HepG2 (cell line): Measurements from ENCODE around the gene EXOC3. TPM values are rescaled to one million over a fixed set of nuclear protein-coding genes. Genes with fewer than 3 reads are reported as not detected.
A peak's percentile ranks its signal among the peaks of the same experiment; 100 is the strongest.

Source experiments
- ELF1 ChIP-seq: sonication (generic); formaldehyde crosslinking; IDR thresholded peaks from 2 replicates; pipeline ENCODE4 v1.4.0; 2020; ENCODE audit warnings: missing genetic modification reagents
- HES4 ChIP-seq: sonication (generic); formaldehyde crosslinking; IDR thresholded peaks from 2 replicates; pipeline ENCODE4 v1.9.0; 2021; ENCODE audit warnings: mild to moderate bottlenecking, missing genetic modification reagents, borderline replicate concordance
- HNRNPLL ChIP-seq: fragments of 200-400 bp; formaldehyde crosslinking; IDR thresholded peaks from 2 replicates; pipeline ENCODE4 v1.6.1; 2017; ENCODE audit warnings: mild to moderate bottlenecking, low read depth, low read length; ENCODE audit not compliant: poor library complexity, severe bottlenecking
- HOXD1 ChIP-seq: sonication (generic); formaldehyde crosslinking; IDR thresholded peaks from 2 replicates; pipeline ENCODE4 v1.5.0; 2020; ENCODE audit warnings: missing genetic modification reagents
- IRF9 ChIP-seq: sonication (generic); formaldehyde crosslinking; IDR thresholded peaks from 2 replicates; pipeline ENCODE4 v1.8.0; 2022; ENCODE audit warnings: missing genetic modification reagents, mild to moderate bottlenecking, borderline replicate concordance
- MXI1 ChIP-seq: IDR thresholded peaks from 3 replicates; pipeline ENCODE4 v1.6.1; 2012; ENCODE audit warnings: low read depth, low read length, inconsistent platforms, borderline replicate concordance
- POLR2AphosphoS2 ChIP-seq: IDR thresholded peaks from 2 replicates; pipeline ENCODE4 v1.6.1; 2011; ENCODE audit warnings: low read depth, low read length, improper control_type of control experiment
- RAD21 ChIP-seq: fragments of 450-650 bp; formaldehyde crosslinking; IDR thresholded peaks from 2 replicates; pipeline ENCODE4 v1.5.0; 2020; ENCODE audit warnings: mild to moderate bottlenecking
- SIX4 ChIP-seq: sonication (generic); formaldehyde crosslinking; IDR thresholded peaks from 2 replicates; pipeline ENCODE4 v1.4.0; 2020; ENCODE audit warnings: missing genetic modification reagents
- SMAD9 ChIP-seq: sonication (generic); formaldehyde crosslinking; IDR thresholded peaks from 2 replicates; pipeline ENCODE4 v1.5.1; 2020; ENCODE audit warnings: mild to moderate bottlenecking, missing genetic modification reagents
- TOPORS ChIP-seq: sonication (generic); formaldehyde crosslinking; IDR thresholded peaks from 2 replicates; pipeline ENCODE4 v1.8.0; 2023; ENCODE audit warnings: mild to moderate bottlenecking, missing genetic modification reagents
- XRCC5 ChIP-seq: fragments of 200-400 bp; formaldehyde crosslinking; optimal IDR thresholded peaks from 2 replicates; pipeline ENCODE3; 2017; ENCODE audit warnings: mild to moderate bottlenecking, low read length
- YEATS4 ChIP-seq: sonication (generic); formaldehyde crosslinking; IDR thresholded peaks from 2 replicates; pipeline ENCODE4 v1.4.0; 2020; ENCODE audit warnings: missing genetic modification reagents, borderline replicate concordance
- ZBTB7A ChIP-seq: sonication (generic); formaldehyde crosslinking; IDR thresholded peaks from 2 replicates; pipeline ENCODE4 v1.8.0; 2022; ENCODE audit warnings: mild to moderate bottlenecking, missing genetic modification reagents
- ZFY ChIP-seq: sonication (generic); formaldehyde crosslinking; IDR thresholded peaks from 2 replicates; pipeline ENCODE4 v1.4.0; 2020; ENCODE audit warnings: missing genetic modification reagents
- ZIK1 ChIP-seq: sonication (generic); formaldehyde crosslinking; IDR thresholded peaks from 2 replicates; pipeline ENCODE4 v1.5.0; 2020; ENCODE audit warnings: mild to moderate bottlenecking, low read depth, missing genetic modification reagents, borderline replicate concordance
- ZNF318 ChIP-seq: sonication (generic); formaldehyde crosslinking; IDR thresholded peaks from 2 replicates; pipeline ENCODE4 v1.4.0; 2020; ENCODE audit warnings: mild to moderate bottlenecking, missing genetic modification reagents
- ZNF451 ChIP-seq: sonication (generic); formaldehyde crosslinking; IDR thresholded peaks from 2 replicates; pipeline ENCODE4 v1.5.0; 2020; ENCODE audit warnings: mild to moderate bottlenecking, missing genetic modification reagents
- ZNF543 ChIP-seq: sonication (generic); formaldehyde crosslinking; IDR thresholded peaks from 2 replicates; pipeline ENCODE4 v1.4.0; 2020; ENCODE audit warnings: mild to moderate bottlenecking, missing genetic modification reagents
- ZNF556 ChIP-seq: sonication (generic); formaldehyde crosslinking; IDR thresholded peaks from 2 replicates; pipeline ENCODE4 v1.4.0; 2020; ENCODE audit warnings: mild to moderate bottlenecking, missing genetic modification reagents, borderline replicate concordance
- ZNF768 ChIP-seq: sonication (generic); formaldehyde crosslinking; IDR thresholded peaks from 2 replicates; pipeline ENCODE4 v1.4.0; 2020; ENCODE audit warnings: missing genetic modification reagents
- ZNF792 ChIP-seq: IDR thresholded peaks from 2 replicates; pipeline ENCODE4 v1.6.1; 2016
- polyA plus RNA-seq, 8 experiments: library from polyadenylated mRNA; depleted of rRNA in 3 of 8; stranded (reverse) in 7 of 8; unstranded in 1 of 8; fragments of >200 nt; fragmentation: Illumina TruSeq in 4 of 8; extraction: Trizol in 4 of 8; gene quantifications; 2 replicates each; pipeline versions ENCODE4 v1.2.1 to v1.2.3, GENCODE V29; 2011 to 2016; ENCODE audit warnings: low read depth in 4 of 8, missing spikeins in 1 of 8, mixed read lengths in 1 of 8; ENCODE audit not compliant: insufficient read depth in 1 of 8
- total RNA-seq, 5 experiments: library from RNA; depleted of rRNA; stranded (reverse); fragments of >200 nt; fragmentation: Illumina TruSeq; extraction: Trizol; gene quantifications; 2 replicates each; pipeline ENCODE4 v1.2.3, GENCODE V29; 2016; ENCODE audit warnings: low read depth in 1 of 5

EXOC3 gene
- total and polyA plus RNA-seq, 2 of the 13 experiments (the other 11 are each of a cell fraction or from before 2014, with no cell fraction given) = 9.2 to 20.5 TPM

- TF ChIP-seq ZFY (CRISPR knock-in tag) (peak; percentile 82), HOXD1 (no peak), POLR2AphosphoS2 (no peak), ZNF556 (no peak; the same call in 1 of the 2 replicates), ZNF451 (CRISPR knock-in tag) (no peak), RAD21 (CRISPR knock-in tag) (no peak), ZNF792 (peak; percentile 71; the same call in 1 of the 2 replicates), HES4 (CRISPR knock-in tag) (no peak; the same call in 1 of the 2 replicates), TOPORS (CRISPR knock-in tag) (no peak), ZIK1 (peak; percentile 53; the same call in 1 of the 2 replicates), ELF1 (CRISPR knock-in tag) (peak; percentile 86), XRCC5 (no peak), SIX4 (CRISPR knock-in tag) (no peak), ZBTB7A (CRISPR knock-in tag) (no peak), HNRNPLL (peak; percentile 40), MXI1 (peak; percentile 27; the same call in 1 of the 3 replicates), YEATS4 (CRISPR knock-in tag) (peak; percentile 84), IRF9 (CRISPR knock-in tag) (no peak; the same call in 1 of the 2 replicates), SMAD9 (CRISPR knock-in tag) (no peak), ZNF318 (CRISPR knock-in tag) (no peak), ZNF768 (CRISPR knock-in tag) (no peak), ZNF543 (CRISPR knock-in tag) (0 out of 2 replicates have a peak, but pooled peaks have one; percentile 13)
These were observed at the start of gene EXOC3 (continued) for GRCh38 chr5:442335-443238.
